ENCODE results near the gene LRMDA.

- TF ChIP-seq CTCF (conservative IDR thresholded peaks at IDR 0.05; ENCODE audit: low read length) (no peak), EZH2phosphoT487 (IDR thresholded peaks at IDR 0.05; ENCODE audit: borderline replicate concordance) (no peak)
Observed at GRCh38 chr10:75809003-75809402, 377.6 kb downstream of the LRMDA start.

Data from Loucy (cell line).